ENCODE data around the gene CACNA1E.

Gene CACNA1E

DNA sequence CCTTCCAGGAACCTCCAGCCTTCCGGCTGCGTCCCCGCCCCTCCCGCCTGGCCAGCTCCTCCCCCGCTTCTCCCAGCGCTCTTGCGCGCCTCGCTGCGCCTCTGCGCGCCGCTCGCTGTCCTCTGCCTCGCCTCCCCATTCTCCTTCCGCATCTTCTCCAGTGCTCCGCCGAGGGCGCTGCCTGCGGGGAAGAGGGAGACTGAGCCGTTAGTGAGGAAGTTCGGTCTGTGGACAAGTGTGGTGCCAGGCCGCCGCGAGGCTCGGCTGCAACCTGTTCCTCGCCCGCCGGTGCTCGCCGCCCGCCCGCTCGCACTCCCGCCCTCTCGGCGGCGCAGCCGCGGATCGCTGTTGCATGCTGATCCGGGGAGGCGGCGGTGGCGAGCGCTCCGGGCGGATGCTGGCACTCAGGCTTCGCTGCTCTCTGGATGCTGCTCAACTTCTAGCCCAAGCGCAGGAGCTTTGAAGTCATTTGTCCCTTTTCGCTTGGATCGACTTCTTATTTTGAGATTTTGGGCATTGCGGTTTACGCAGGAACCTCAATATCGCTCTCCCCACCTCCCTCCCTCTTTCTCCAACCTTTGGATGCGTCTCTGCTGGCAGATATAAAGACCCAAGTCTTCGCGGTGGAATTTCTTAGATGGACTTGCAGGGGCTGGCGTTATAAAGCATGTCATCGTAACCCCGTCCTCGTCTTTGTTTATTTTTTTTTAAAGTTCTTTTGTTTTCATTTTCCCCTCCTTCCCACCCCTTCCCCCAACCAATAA is 614 bp upstream of the CACNA1E start:
- peak in 53 of 58 donors; percentile 15 to 87 (median 51) for DNase-seq

DNA sequence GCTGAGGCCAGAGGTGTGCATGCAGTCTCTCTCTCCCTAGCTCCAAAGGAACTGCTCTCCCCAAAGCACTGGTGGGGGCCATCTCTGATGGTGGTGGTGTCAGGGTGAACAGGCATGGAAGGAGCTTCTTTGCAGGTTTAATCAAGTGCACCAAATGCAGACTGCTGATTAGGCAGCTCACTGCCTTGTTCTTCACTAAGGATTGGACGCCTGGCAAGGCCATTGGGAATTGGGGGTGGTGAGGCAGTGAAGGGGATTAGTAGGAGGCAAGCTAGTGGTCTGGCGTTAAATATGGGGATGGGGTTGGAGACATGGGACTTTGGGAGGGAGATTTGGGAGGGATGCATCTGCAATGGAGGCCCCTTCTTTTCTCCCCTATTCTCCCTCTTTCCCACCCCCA is 1.5 kb downstream of the CACNA1E start:
- no peak for DNase-seq

DNA sequence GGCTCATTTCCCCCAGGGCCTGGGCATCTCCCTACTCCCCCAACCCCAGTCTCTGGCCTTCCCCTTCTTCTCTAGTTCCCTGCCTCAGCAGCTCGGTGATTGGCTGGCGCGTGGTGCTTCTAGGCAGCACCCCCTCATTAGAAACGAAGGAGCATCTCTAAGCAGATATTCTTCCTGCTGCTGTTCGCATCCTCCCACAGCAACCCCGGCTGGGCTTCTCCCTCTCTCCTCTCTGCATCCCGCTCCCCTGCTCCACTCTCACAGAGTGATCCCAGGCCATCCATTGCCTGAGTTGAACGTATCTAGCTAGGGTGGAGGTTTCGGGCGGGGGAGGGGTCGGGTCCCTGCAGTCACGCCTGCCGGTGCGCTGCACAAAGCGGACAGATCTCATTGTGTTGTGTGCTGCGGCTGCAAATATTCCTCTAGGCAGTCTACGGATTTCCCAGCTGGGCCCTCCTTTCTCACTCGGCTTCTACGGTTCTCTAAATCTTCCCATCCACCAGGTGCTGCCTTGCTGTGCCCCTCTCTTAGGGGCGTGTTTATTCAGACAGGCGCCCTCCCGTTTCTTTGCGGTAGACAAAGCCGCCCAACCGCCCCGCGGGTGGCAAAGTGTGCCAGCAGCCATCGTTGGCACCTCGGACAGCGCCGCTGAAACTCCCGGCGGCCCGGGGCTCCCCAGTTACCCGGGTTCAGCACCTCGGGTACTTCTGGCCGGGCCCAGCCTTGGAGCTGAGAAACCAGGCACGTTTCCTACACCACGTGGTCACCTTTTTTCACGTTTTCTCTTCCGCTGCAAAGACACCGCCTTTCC is 2.2 kb downstream of the CACNA1E start:
- DNase-seq = peak in 43 of 58 donors; percentile 15 to 81 (median 56)

DNA sequence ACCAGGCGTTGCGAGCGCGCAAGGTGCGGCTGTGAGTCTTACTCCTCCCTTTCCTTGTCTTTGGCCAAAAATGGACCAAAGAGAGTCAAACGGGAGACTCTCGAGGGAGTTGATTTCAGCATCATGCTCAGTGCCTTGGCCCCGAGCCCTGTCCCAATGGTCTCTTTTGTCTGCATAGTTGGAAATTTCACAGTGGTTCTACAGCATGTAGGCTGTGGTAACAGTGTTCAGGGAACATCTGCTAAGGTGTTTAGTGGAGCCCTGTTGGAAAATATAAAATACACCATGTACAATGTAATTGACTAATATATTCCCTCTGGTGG is 2.7 kb downstream of the CACNA1E start:
- DNase-seq = peak in 1 of 58 donors; percentile 56

DNA sequence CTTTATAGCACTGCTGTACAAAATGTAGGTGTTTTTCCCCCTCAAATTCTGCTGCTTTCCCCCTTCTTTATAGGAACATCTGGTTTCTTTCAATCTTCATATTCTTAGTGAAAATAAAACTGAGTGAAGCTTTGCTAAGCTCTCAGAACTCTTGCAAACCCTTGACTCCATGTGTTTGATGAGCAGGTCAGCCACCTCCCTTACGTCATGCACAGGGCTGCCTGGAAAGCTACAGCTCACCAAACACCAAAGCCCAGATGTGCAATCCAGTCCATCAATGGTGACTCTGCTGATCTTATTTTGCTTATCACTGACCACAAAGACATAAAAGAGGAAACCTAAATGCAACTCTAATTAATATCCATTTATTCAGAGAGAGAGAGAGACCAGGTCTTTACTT is 5.5 kb downstream of the CACNA1E start:
- no peak for DNase-seq

DNA sequence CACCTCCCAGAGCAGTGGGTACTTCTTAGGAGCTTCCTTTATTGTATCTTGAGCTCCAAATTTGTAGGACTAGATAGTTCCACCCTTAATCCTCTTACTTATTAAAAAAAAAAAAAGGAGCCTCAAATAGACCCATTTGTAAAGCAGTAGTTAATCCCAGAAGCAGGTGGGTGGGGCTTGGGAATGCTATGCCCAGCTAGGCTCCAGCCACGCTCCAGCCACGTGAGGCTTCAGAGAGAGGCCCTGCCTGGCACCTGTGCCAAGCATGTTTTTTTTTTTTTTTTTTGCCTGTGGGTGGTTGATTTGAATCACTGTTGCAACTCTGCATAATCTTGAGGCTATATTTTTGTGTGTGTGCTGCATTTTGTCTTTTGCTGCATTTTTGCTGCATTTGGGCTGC is 7.0 kb downstream of the CACNA1E start:
- peak in 5 of 58 donors; percentile 18 to 24 (median 21) for DNase-seq

DNA sequence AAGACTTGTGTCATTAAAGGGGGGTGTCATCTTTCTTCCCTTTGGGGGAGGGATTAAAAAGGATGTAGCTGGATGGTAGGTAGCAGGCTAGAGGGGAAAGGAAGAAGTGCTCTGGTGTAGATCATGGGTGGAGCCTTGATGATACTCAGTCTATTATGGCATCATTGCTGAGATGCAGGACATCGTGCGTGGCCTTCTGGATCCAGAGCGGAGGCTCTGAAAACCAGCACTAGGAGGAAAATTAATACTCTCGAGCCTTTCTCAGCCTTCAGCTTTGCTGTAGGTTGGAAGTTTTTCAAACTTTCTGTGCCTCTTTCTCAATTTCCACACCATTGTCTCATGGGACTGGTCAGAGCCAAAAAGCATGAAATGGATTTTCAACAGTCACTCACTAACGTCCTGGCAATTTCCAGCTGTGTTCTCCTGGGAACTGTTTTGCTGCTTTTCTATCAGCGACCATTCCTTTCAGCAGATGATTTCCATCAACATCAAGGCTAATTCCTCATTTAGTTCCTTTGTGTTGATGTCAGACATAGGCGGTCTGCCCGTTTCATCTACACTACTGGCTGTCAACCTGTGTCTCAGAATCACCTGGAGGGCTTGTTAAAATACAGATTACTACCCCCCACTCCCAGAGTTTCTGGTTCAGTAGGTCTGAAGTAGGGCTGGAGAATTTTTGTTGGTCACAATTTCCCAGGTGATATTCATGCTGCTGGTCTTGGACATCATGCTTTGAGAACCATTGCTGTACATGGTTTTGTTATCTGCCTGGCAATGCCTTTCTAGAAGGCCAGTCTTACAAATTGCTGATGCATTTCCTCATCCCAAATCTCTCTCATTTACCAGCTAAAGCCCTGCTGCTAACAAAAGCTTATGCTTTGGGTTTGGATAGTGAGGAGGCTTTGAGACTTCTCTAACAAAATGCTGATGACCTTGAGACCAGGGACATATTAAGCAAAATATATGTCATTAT is 7.7 kb downstream of the CACNA1E start:
- no peak for DNase-seq

DNA sequence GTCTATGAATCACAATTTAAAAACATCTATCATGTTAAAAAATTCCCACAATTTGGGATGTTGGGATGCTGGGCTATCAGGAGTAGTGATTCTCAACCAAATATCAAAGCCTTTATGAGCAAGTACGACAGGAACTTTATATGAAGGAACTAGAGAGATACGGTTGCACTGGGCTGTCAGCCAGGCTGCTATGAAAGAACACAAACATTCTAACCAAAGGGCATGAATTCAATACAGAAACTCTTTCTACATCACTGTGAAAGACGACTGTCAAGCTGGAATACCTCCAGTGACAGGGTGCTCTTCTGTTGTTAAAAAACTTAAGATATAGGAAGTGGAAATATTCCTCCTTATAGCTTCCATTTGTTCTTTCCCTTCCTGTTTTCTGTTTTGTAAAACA is 9.8 kb downstream of the CACNA1E start:
- DNase-seq = no peak

DNA sequence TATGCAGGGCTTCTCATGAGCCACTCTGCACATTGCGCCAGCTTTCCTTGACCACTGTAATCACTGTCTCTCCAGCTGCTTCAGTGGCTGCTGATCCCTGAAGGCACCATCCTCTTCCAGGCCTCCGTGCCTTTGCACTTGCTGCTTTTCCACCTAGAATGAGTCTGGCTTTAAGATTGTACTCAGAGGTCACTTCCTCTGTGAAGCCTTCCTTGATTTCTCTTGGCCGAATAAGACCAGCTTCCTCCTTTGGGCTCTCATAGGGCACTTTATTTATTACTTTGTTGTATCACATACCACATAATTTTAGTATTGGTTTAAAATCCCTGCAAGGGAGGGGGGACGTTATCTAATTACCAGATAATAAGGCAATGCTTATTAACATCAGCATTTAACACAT is 10.6 kb downstream of the CACNA1E start:
- DNase-seq = no peak

DNA sequence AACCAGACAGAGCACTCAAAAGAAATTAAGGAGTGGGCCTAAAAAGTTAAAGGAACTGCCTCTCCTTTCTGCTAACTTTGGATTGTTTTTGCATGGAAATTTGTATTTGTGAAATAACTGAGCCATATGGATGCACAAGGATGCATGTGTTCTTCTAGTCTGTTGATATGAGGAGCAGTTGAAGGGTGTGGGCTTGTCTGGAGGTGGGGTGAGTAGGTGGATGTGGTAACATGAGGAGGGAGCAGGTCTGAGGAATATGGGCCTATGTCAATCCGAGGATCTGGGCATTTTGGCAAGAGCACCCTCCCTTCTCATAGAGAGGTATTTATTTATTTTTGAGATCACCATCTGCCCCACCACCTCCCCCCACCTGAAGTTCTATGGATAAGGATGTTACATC is 13.4 kb downstream of the CACNA1E start:
- peak in 5 of 58 donors; percentile 19 to 39 (median 25) for DNase-seq

DNA sequence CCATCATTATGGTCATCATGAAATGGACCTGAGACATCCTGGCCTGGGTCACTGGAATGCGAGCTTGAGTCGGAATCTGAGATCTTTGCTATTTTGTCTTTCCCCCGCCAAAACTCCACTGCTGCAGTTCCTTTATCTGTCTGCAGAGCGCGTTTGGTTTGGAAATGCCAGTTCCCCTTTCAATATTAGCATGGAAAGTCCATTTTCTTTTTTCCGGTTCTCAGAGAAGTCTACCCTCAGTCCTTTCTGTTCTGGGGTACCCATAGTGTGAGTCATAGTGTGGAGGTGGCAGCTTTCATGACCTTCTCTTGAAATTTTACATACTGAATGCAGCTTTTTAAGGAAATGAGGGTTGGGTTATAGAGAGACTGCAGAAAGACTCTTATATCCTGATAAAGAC is 14.6 kb downstream of the CACNA1E start:
- no peak for DNase-seq

DNA sequence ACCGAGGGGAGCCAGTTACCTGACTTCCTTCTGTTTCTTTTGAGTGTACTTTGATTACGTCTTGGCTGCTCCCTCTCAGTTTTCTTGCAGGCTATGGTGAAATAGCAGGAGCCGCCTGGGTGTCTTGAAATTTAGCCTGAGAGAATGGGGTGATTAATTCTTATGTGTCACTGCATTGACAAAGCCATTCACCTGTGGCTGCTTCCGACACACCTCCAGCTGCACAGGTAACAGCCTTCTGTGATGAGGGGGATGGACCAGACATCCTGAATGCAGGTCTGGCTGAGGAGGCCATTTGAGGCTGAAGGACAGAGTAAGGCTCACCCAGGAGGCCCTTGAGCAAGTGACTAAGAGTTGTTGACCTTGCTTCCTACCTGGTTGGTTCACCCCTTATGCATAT is 16.5 kb downstream of the CACNA1E start:
- DNase-seq = no peak

DNA sequence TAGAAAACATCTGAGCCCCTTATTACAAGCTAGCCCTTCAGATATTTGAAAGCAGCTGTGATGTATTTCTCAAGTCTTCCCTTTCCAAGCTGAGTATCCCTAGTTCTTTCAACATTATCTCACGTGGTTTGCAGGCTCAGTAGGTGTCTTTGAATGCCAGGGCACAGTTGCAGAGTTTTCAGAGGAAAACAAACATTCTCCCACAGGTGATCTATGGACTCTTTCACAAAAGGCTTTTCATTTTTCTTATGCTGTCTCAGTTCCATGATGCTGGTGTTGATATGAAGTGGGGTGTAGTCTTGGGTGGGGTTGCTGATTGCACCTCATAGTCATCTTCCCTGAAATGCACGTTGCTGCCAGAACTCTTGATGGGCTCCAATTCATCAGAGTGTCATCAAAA is 17.3 kb downstream of the CACNA1E start:
- DNase-seq = no peak

DNA sequence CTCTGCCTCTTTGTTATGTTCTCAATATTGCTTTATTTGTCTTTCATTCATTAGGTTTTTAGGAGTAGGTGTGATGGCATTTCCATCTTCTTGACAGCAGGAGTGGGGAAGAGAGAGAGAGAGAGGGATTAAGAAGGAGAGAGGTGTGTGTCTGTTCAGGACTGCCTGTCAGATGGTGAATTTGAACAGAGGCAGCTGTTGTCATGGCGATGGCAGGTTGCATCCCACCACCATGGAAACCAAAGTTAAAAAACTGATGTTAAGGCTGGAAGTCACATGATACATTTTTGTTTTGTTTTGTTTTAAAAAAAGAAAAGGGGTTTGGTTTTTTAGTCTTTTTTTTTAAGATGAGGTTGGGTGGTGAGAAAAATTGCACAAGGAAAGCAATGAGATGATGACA is 18.3 kb downstream of the CACNA1E start:
- no peak for DNase-seq

DNA sequence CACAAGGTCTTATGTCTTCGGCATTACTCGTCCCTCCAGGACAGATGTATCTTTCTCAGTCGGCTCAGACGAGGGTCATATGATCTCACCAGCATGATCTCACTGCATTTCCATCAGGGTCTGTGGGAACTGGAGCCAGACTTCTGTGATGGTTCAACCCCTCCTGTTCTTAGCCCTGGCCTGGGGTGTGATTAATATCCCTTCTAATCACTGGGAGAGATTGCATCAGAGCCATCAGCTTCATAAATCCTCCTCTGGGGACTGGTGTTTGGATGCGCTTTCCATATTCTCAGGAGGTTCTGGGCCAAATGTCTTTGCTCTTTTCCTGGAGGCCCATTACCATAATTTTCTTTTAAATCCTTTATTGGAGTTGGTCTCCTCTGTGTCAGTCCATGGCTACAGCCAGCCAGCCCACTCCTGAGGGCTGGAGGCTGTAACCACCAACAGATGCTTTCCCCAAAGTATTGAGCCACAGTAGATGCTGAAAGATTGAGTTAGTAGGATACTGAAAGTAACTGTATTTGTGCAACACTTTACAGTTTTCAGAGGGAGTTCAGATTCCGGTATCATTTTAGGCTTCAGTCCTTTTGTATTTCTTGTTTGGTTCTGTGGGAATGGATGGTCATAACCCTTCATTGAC is 20.0 kb downstream of the CACNA1E start:
- DNase-seq = no peak

DNA sequence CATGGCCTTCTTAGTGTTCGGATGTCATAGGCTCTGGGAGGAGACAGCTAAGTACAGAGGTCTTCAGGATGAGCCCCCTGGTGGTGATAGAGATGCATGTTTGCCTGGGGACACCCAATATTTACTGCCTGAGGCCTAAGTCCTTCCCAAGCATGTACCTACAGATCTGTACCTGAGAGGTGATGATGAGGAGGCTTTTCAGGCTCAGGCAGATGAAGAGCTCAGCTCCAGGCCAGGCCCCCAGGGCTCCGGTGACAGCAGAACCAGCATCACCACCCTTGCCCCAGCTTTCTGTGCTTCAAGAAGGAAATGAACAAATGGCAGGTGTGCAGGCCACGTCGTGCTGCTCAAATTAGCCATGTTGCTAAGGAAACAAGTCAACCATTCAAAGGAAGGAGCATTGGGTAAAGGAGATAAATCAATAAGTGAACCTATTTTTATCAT is 21.1 kb downstream of the CACNA1E start:
- no peak for DNase-seq

DNA sequence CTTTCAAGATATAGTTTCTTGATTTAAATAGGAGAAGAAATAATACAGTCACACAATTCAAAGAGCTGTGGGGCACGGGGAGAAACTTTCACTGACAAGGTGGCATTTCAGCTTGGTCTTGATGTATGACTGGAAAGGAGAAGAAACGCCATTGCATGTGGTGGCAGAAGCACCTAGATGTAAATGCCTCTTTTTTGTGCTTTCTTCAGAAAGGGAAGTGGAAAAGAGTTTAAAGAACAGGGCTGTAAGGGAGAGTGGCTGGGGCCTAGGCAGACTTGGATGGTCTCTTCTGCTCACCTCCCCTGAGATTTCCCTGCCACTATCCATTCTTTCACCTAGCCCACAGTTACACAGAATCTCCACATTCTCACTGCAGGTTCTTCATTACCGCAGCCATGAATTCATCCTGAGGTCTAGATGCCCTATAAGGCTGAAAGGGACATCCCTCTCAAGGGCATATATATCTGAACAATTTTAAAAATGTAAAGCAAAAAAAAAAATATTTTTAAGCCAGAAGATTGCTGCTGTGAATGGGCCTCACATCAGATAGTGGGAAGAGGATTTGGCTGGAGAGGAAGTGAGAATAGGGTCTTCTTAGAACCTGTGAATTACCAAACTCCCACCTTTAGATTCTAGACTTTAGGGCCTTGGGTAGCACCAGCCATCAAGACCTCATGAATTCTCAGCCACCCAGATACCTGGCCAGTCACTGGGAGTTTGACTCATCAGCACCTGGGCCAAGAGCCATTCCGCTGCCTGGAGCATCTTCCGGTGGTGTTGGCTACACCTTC is 23.4 kb downstream of the CACNA1E start:
- no peak for DNase-seq

DNA sequence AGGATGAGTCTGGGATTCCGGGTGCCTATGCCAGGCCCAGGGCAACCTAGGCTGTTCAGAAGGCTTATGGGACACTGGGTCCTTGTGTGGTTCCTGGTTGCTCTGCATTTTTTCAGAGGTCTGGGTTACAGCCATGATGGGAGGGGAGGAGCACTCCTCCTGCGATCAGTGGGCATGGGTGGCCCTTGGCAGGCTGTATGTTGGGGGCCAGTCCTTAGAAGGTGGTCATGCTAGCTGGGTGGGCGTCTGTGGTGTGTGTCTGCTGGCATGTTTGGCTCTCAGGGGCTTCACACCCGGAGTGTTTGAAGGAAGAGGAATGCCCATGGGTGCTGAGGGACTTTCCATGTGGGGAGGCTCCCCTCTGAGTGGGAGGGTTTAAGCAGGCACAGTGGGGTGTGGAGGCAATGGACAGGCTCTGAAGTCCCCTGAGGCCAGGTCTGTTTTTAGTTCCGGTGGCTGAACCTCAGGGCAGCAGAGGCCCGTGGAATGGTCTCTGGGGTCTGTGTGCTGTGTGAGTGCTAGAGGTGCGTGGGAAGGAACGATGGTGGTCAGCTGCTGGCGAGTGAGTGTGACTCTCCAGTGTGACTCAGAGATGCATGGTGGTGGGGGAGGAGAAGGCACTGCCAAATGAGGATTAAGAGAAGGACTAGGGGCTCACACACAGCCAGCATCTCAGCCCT is 25.3 kb downstream of the CACNA1E start:
- DNase-seq = peak in 1 of 58 donors; percentile 14

DNA sequence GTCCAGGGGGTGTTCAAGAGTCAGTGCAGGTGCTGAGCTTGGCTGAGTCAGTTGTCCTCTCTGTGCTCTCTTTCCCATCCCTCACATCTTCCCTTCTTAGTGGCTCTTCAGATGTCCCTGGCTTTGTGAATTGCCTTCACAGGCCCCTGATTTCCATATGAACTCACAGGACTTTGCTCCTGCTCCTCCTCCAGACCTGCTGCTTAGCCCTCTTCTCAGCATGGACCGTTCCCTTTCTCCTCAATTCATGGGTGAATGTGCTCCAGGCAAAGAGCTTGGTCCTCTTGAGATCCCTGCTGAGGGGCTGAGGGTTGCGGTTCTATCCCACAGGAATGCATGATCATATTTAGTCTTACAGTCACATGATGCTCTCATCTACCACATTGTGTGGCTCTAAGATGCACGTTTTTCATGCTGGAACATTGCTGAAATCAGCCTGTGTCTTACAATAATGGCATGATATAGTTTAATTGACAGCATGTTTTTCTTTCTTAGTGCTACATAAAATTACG is 30.5 kb downstream of the CACNA1E start:
- no peak for DNase-seq
